HepG2 (cell line): Measurements from ENCODE around the gene PSMD1.

Experiments used
- AKAP8 ChIP-seq: sonication (generic); formaldehyde crosslinking; IDR thresholded peaks from 2 replicates; pipeline ENCODE4 v1.5.1; 2020; ENCODE audit warnings: mild to moderate bottlenecking, missing genetic modification reagents
- CEBPB ChIP-seq: IDR thresholded peaks from 2 replicates; pipeline ENCODE4 v1.6.1; 2011; ENCODE audit warnings: low read depth, low read length, improper control_type of control experiment, borderline replicate concordance
- GABPA ChIP-seq, 2 experiments: IDR thresholded peaks; 2 replicates each; pipeline ENCODE4 v1.6.1; 2011 to 2016; ENCODE audit warnings: low read depth in 2 of 2, low read length in 1 of 2, missing biosample characterization in 1 of 2, missing genetic modification characterization in 1 of 2
- ISX ChIP-seq: sonication (generic); formaldehyde crosslinking; conservative IDR thresholded peaks from 2 replicates; pipeline ENCODE4 v1.5.0; 2020; ENCODE audit warnings: missing genetic modification reagents
- KAT2B ChIP-seq: fragments of 150-350 bp; IDR thresholded peaks from 2 replicates; pipeline ENCODE4 v1.6.1; 2014; ENCODE audit warnings: low read depth, low read length, borderline replicate concordance
- NR2C2 ChIP-seq: sonication (generic); formaldehyde crosslinking; IDR thresholded peaks from 2 replicates; pipeline ENCODE4 v1.4.0; 2020; ENCODE audit warnings: missing genetic modification reagents, mild to moderate bottlenecking, moderate library complexity, borderline replicate concordance
- SMC3 ChIP-seq: IDR thresholded peaks from 2 replicates; pipeline ENCODE4 v1.6.1; 2011; ENCODE audit warnings: low read length, improper control_type of control experiment
- TAF1 ChIP-seq: sonication (generic); formaldehyde crosslinking; IDR thresholded peaks from 2 replicates; pipeline ENCODE4 v1.4.0; 2020; ENCODE audit warnings: missing genetic modification reagents
- TBP ChIP-seq: sonication (generic); formaldehyde crosslinking; IDR thresholded peaks from 2 replicates; pipeline ENCODE4 v1.5.0; 2020; ENCODE audit warnings: missing genetic modification reagents
- ZZZ3 ChIP-seq: sonication (generic); formaldehyde crosslinking; IDR thresholded peaks from 2 replicates; pipeline ENCODE4 v1.4.0; 2020; ENCODE audit warnings: missing genetic modification reagents, mild to moderate bottlenecking, borderline replicate concordance
- TF ChIP-seq, protein P1 (sequence below): sonication (generic); formaldehyde crosslinking; IDR thresholded peaks from 2 replicates; pipeline ENCODE4 v1.4.0; 2020; ENCODE audit warnings: low read depth, missing genetic modification reagents
- TF ChIP-seq, protein P2 (sequence below): sonication (generic); formaldehyde crosslinking; IDR thresholded peaks from 2 replicates; pipeline ENCODE4 v1.4.0; 2020; ENCODE audit warnings: missing genetic modification reagents
- TF ChIP-seq, protein P3 (sequence below): IDR thresholded peaks from 2 replicates; pipeline ENCODE4 v1.6.1; 2012; ENCODE audit warnings: inconsistent platforms
- TF ChIP-seq, protein P4 (sequence below): sonication (generic); formaldehyde crosslinking; IDR thresholded peaks from 2 replicates; pipeline ENCODE4 v1.5.0; 2020; ENCODE audit warnings: mild to moderate bottlenecking, missing genetic modification reagents, moderate library complexity

DNA sequence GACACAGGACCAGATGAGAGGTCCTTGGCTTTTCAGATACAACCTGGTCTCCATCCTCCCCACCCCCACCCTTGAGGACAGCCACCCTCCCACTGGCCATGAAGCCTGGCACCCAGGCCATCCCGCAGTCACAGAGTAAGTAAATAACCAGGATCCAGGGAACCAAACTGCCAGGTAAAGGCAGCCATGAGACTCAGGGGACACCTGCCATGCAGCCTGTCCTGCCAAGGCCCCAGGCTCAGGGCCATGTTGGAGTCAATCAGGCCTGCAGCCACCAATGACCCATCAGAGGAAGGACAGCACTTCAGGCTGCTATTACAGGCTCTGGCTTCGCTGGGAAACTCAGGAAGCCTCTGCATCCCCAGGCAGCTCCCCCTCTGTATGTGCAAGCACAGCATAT, 45.1 kb upstream of the PSMD1 start:
- TF ChIP-seq, protein P1, sequence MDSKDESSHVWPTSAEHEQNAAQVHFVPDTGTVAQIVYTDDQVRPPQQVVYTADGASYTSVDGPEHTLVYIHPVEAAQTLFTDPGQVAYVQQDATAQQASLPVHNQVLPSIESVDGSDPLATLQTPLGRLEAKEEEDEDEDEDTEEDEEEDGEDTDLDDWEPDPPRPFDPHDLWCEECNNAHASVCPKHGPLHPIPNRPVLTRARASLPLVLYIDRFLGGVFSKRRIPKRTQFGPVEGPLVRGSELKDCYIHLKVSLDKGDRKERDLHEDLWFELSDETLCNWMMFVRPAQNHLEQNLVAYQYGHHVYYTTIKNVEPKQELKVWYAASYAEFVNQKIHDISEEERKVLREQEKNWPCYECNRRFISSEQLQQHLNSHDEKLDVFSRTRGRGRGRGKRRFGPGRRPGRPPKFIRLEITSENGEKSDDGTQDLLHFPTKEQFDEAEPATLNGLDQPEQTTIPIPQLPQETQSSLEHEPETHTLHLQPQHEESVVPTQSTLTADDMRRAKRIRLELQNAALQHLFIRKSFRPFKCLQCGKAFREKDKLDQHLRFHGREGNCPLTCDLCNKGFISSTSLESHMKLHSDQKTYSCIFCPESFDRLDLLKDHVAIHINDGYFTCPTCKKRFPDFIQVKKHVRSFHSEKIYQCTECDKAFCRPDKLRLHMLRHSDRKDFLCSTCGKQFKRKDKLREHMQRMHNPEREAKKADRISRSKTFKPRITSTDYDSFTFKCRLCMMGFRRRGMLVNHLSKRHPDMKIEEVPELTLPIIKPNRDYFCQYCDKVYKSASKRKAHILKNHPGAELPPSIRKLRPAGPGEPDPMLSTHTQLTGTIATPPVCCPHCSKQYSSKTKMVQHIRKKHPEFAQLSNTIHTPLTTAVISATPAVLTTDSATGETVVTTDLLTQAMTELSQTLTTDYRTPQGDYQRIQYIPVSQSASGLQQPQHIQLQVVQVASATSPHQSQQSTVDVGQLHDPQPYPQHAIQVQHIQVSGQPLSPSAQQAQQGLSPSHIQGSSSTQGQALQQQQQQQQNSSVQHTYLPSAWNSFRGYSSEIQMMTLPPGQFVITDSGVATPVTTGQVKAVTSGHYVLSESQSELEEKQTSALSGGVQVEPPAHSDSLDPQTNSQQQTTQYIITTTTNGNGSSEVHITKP (CRISPR knock-in tag), result no peak
- no peak for TF ChIP-seq ZZZ3
- TF ChIP-seq CEBPB, result no peak
- no peak for TF ChIP-seq TAF1 (CRISPR knock-in tag)
- no peak for TF ChIP-seq GABPA (IDR thresholded peaks at IDR 0.05; ENCODE audit: low read depth, low read length)
- no peak for TF ChIP-seq GABPA (CRISPR knock-in tag; IDR thresholded peaks at IDR 0.05; ENCODE audit: low read depth)
- no peak for TF ChIP-seq ISX
- TF ChIP-seq, protein P2, sequence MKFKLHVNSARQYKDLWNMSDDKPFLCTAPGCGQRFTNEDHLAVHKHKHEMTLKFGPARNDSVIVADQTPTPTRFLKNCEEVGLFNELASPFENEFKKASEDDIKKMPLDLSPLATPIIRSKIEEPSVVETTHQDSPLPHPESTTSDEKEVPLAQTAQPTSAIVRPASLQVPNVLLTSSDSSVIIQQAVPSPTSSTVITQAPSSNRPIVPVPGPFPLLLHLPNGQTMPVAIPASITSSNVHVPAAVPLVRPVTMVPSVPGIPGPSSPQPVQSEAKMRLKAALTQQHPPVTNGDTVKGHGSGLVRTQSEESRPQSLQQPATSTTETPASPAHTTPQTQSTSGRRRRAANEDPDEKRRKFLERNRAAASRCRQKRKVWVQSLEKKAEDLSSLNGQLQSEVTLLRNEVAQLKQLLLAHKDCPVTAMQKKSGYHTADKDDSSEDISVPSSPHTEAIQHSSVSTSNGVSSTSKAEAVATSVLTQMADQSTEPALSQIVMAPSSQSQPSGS, result no peak
- TF ChIP-seq SMC3, result no peak
- TF ChIP-seq NR2C2 (CRISPR knock-in tag), result no peak
- TF ChIP-seq TBP (CRISPR knock-in tag), result no peak
- TF ChIP-seq, protein P3, sequence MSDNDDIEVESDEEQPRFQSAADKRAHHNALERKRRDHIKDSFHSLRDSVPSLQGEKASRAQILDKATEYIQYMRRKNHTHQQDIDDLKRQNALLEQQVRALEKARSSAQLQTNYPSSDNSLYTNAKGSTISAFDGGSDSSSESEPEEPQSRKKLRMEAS, result no peak
- TF ChIP-seq AKAP8 (CRISPR knock-in tag), result no peak
- no peak for TF ChIP-seq KAT2B
- TF ChIP-seq, protein P4, sequence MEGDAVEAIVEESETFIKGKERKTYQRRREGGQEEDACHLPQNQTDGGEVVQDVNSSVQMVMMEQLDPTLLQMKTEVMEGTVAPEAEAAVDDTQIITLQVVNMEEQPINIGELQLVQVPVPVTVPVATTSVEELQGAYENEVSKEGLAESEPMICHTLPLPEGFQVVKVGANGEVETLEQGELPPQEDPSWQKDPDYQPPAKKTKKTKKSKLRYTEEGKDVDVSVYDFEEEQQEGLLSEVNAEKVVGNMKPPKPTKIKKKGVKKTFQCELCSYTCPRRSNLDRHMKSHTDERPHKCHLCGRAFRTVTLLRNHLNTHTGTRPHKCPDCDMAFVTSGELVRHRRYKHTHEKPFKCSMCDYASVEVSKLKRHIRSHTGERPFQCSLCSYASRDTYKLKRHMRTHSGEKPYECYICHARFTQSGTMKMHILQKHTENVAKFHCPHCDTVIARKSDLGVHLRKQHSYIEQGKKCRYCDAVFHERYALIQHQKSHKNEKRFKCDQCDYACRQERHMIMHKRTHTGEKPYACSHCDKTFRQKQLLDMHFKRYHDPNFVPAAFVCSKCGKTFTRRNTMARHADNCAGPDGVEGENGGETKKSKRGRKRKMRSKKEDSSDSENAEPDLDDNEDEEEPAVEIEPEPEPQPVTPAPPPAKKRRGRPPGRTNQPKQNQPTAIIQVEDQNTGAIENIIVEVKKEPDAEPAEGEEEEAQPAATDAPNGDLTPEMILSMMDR, result no peak
